Panc1 (cell line): ENCODE results near the gene VSNL1. TPM values are rescaled to one million over a fixed set of nuclear protein-coding genes. Genes with fewer than 3 reads are reported as not detected.

Experiments
- ATAC-seq: fragments of 200-7000 bp; cut with Tn5 transposase; 2 replicates; pipeline ENCODE4 v1.9.1; 2020; ENCODE audit warnings: mild to moderate bottlenecking, moderate library complexity
- BruUV-seq: library from RNA; stranded (reverse); fragments of 400-500 nt; replicated peaks from 2 replicates; lab custom pipeline; 2021; lab: Mats Ljungman, UMichigan
- CTCF ChIA-PET: fragments of 300-600 bp; sonication (Branson Sonifier 250); formaldehyde crosslinking; loops from one replicate; lab custom pipeline; 2022; ENCODE audit warnings: antibody characterized with exemption; lab: Charles Lee
- POLR2A ChIA-PET: fragments of 300-600 bp; sonication (Branson Sonifier 250); formaldehyde crosslinking; loops from one replicate; lab custom pipeline; 2022; ENCODE audit warnings: antibody characterized with exemption; lab: Charles Lee
- DNase-seq: peaks from one replicate; pipeline ENCODE4 v3.0.0-alpha.2; 2010; ENCODE audit warnings: low read depth, low spot score
- H3K27ac ChIP-seq: 2 replicates; pipeline ENCODE4 v1.5.1; 2011; ENCODE audit warnings: mild to moderate bottlenecking, low read length, inconsistent platforms
- H3K27me3 ChIP-seq: fragments of 200-500 bp; sonication (Bioruptor generic); 2 replicates; pipeline ENCODE4 v1.6.0; 2014; ENCODE audit warnings: low read length, inconsistent platforms; ENCODE audit not compliant: control insufficient read depth, insufficient read depth
- H3K36me3 ChIP-seq: fragments of 200-500 bp; sonication (Bioruptor generic); 2 replicates; pipeline ENCODE4 v1.5.1; 2014; ENCODE audit warnings: inconsistent platforms, mild to moderate bottlenecking, low read length, moderate library complexity; ENCODE audit not compliant: control insufficient read depth, insufficient read depth
- H3K4me1 ChIP-seq: 2 replicates; pipeline ENCODE4 v1.5.1; 2011; ENCODE audit warnings: inconsistent platforms, mild to moderate bottlenecking, low read length, moderate library complexity; ENCODE audit not compliant: control insufficient read depth, insufficient read depth
- H3K4me3 ChIP-seq, 2 experiments: 2 replicates each; pipeline ENCODE4 v1.5.1; 2011 to 2012; ENCODE audit warnings: low read depth in 2 of 2, low read length in 2 of 2, mild to moderate bottlenecking in 2 of 2, inconsistent platforms in 1 of 2, moderate library complexity in 1 of 2
- H3K9me3 ChIP-seq: fragments of 200-500 bp; sonication (Bioruptor generic); 2 replicates; pipeline ENCODE4 v1.5.1; 2014; ENCODE audit warnings: low read depth, mild to moderate bottlenecking, inconsistent platforms, low read length, moderate library complexity; ENCODE audit not compliant: control insufficient read depth, insufficient read depth
- POLR2AphosphoS5 ChIP-seq: IDR thresholded peaks from 2 replicates; pipeline ENCODE4 v1.6.1; 2012; ENCODE audit warnings: mild to moderate bottlenecking, low read depth, low read length, moderate library complexity
- REST ChIP-seq, 2 experiments: IDR thresholded peaks; 2 replicates each; pipeline ENCODE4 v1.6.1; 2011 to 2012; ENCODE audit warnings: low read depth in 2 of 2, control low read depth in 1 of 2, low read length in 1 of 2, mild to moderate bottlenecking in 1 of 2, moderate library complexity in 1 of 2; ENCODE audit not compliant: insufficient read depth in 1 of 2
- SIN3A ChIP-seq: IDR thresholded peaks from 2 replicates; pipeline ENCODE4 v1.6.1; 2012; ENCODE audit warnings: low read depth, mild to moderate bottlenecking, low read length, moderate library complexity, borderline replicate concordance; ENCODE audit not compliant: insufficient read depth
- TCF7L2 ChIP-seq: IDR thresholded peaks from 2 replicates; pipeline ENCODE4 v1.6.1; 2011; ENCODE audit warnings: mild to moderate bottlenecking, low read depth, low read length, inconsistent platforms
- in situ Hi-C: cut with HindIII; loops from 2 replicates; pipeline ENCODE4 v1.10.0; 2016; ENCODE audit warnings: low sequenced_read_pairs, low pct_unique_long_range_greater_than_20kb
- intact Hi-C: fragments of 100-400 bp; cut with micrococcal nuclease; formaldehyde crosslinking; loops from one replicate; pipeline ENCODE4 v1.10.0; 2022; ENCODE audit not compliant: unreplicated experiment
- total RNA-seq: library from RNA; stranded (reverse); gene quantifications from one replicate; pipeline ENCODE4 v1.2.1, GENCODE V29; 2021; ENCODE audit not compliant: unreplicated experiment
- TF ChIP-seq, protein P1 (sequence below): fragments of 450-650 bp; IDR thresholded peaks from 2 replicates; pipeline ENCODE4 v1.5.1; 2017; ENCODE audit warnings: mild to moderate bottlenecking

The VSNL1 gene
- total RNA-seq, 1 experiment from 2014 or later = not detected

DNA sequence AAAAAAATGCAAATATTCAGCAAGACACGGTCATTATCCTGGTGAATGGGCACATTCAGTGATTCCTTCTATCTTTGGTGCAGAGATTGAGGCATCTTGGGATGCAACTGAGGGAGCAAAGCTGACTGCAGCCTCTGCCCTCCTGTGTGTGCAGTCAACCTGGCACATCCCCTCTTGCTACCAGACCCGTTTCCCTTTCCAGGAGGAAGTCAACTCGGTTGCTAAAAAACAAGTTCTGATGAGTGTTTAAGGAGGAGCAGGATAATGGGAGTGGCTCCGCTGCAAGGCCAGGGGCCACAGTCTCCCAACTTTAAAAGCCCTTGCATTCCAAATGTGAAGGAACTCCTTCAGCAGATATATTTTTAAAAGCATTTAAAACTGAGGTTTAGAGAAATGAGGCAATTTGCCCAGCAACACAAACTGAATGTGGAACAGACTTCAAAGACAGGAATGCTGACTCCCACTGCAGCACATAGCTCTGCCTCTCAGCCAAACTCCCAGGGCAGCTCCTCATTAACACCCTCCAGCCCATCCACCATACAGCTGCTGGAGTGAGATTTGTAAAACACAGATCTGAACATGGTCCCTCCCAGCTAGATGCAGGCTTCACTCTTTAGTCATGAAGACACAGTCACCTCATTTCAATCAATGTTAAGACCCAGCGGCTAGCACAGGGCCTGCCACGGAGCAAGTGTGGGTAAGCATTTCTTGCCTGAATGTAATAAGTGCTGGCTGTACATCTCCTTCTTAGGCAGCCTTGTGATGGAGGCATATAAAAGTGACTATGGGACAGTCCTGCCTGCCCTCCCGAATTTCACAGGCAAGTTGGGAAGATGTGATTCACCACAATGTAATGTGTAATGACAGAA is 54.3 kb downstream of the VSNL1 start:
- intact Hi-C loops (no loop called here), in situ Hi-C loops (no loop called here)
- Histone ChIP-seq H3K36me3 (no peaks in the 10 kb centered on the region), H3K4me3 (no peak overlapping the region), H3K9me3 (no peaks in the 10 kb centered on the region), H3K27ac (no peak overlapping the region), H3K4me1 (no peaks in the 10 kb centered on the region), H3K27me3 (peaks cover 2% of the 10 kb centered on the region; the same call in 1 of the 2 replicates)
- ChIA-PET CTCF (no interaction called here), POLR2A (no interaction called here)
- TF ChIP-seq REST (IDR thresholded peaks at IDR 0.05; ENCODE audit: insufficient read depth in 1 of 2, low read depth in 2 of 2, low read length in 1 of 2) = no peak
- TF ChIP-seq POLR2AphosphoS5 = no peak
- no peak for TF ChIP-seq SIN3A
- TF ChIP-seq, protein P1, sequence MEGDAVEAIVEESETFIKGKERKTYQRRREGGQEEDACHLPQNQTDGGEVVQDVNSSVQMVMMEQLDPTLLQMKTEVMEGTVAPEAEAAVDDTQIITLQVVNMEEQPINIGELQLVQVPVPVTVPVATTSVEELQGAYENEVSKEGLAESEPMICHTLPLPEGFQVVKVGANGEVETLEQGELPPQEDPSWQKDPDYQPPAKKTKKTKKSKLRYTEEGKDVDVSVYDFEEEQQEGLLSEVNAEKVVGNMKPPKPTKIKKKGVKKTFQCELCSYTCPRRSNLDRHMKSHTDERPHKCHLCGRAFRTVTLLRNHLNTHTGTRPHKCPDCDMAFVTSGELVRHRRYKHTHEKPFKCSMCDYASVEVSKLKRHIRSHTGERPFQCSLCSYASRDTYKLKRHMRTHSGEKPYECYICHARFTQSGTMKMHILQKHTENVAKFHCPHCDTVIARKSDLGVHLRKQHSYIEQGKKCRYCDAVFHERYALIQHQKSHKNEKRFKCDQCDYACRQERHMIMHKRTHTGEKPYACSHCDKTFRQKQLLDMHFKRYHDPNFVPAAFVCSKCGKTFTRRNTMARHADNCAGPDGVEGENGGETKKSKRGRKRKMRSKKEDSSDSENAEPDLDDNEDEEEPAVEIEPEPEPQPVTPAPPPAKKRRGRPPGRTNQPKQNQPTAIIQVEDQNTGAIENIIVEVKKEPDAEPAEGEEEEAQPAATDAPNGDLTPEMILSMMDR = no peak
- no peak for TF ChIP-seq TCF7L2
- BruUV-seq = no TSS peak
- ATAC-seq (no peak), DNase-seq (no peak)

DNA sequence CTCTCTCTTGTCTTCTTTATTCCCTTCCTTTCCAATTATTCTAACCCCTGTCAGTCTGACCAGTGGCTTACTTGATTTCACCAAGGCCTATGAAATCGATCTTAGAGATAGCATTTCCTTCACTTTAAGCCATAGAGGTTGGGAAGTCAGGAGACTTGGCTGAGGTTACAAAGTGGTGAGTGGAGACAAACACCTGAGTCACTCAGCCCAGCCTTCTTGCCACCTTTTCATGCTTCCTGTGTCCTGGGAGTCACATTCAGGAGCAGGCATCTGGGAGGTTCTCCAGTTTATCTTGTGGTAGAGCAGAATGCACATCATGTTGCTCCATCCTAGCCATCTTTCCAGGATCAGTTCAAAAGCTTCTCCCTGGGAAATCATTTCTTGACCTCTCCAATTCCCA is 59.1 kb downstream of the VSNL1 start:
- no peak overlapping the region for H3K27ac ChIP-seq
- ATAC-seq (no peak), DNase-seq (no peak)
- H3K4me3 ChIP-seq = no peak overlapping the region
- ChIA-PET POLR2A (no interaction called here), CTCF (no interaction called here)
- no peaks in the 10 kb centered on the region for H3K4me1 ChIP-seq
- no peaks in the 10 kb centered on the region for H3K9me3 ChIP-seq
- no peaks in the 10 kb centered on the region for H3K27me3 ChIP-seq
- in situ Hi-C loops (no loop called here), intact Hi-C loops (no loop called here)
- no peaks in the 10 kb centered on the region for H3K36me3 ChIP-seq
- no TSS peak for BruUV-seq
- TF ChIP-seq, protein P1 = no peak
- no peak for TF ChIP-seq REST (IDR thresholded peaks at IDR 0.05; ENCODE audit: insufficient read depth in 1 of 2, low read depth in 2 of 2, low read length in 1 of 2)
- TF ChIP-seq POLR2AphosphoS5 = no peak
- TF ChIP-seq TCF7L2 = no peak
- no peak for TF ChIP-seq SIN3A
